K562 (cell line): ENCODE data around the gene PRPF8. TPM values are rescaled to one million over a fixed set of nuclear protein-coding genes. Genes with fewer than 3 reads are reported as not detected.
A peak's percentile ranks its signal among the peaks of the same experiment; 100 is the strongest.

Experiments
- ATAC-seq: fragments of 200-7000 bp; cut with Tn5 transposase; 3 replicates; pipeline ENCODE4 v1.9.1; 2020; ENCODE audit warnings: moderate library complexity
- BruUV-seq: library from RNA; stranded (reverse); fragments of 400-500 nt; replicated peaks from 2 replicates; lab custom pipeline; 2021; lab: Mats Ljungman, UMichigan
- CTCF ChIA-PET: fragments of 300-600 bp; formaldehyde crosslinking; extraction: SDS; loops from one replicate; lab custom pipeline; 2021; ENCODE audit warnings: low intra/inter-chr PET ratio; lab: Yijun Ruan, JAX
- POLR2A ChIA-PET: fragments of 300-600, 350-650 bp; sonication (Branson Sonifier 250); formaldehyde crosslinking; extraction: SDS; loops from one replicate; lab custom pipeline; 2021; ENCODE audit warnings: antibody characterized with exemption, inconsistent platforms; lab: Yijun Ruan, JAX
- DNase-seq, 4 experiments: peaks; one replicate each; pipeline versions ENCODE4 v3.0.0 to v3.0.0-alpha.2; 2011 to 2018; ENCODE audit warnings: low spot score in 3 of 4, mixed read lengths in 3 of 4; ENCODE audit errors: extremely low read depth in 1 of 4
- FAIRE-seq: peaks from 2 replicates; lab custom pipeline; 2011; peaks lifted over from hg19 to GRCh38; lab: Jason Lieb, UNC
- H2AFZ ChIP-seq: 2 replicates; pipeline ENCODE4 v1.6.0; 2011; ENCODE audit warnings: low read depth, low read length, control low read depth, inconsistent platforms
- H3K27ac ChIP-seq: fragments of 200-600 bp; 3 replicates; pipeline ENCODE4 v1.8.0; 2011; ENCODE audit warnings: low read depth, mild to moderate bottlenecking, control low read depth, inconsistent platforms, low read length, moderate library complexity, mixed read lengths; ENCODE audit errors: extremely low read depth
- H3K27me3 ChIP-seq, 2 experiments: fragments of 300-600 bp in 1 of 2; 2 replicates in 1 of 2; 3 replicates in 1 of 2; pipeline versions ENCODE4 v1.6.0 to v1.8.0; 2011; ENCODE audit warnings: inconsistent platforms in 2 of 2, low read length in 2 of 2, mild to moderate bottlenecking in 1 of 2, mixed read lengths in 1 of 2, moderate library complexity in 1 of 2; ENCODE audit not compliant: control insufficient read depth in 2 of 2, insufficient read depth in 2 of 2
- H3K36me3 ChIP-seq: fragments of 300-600 bp; 3 replicates; pipeline ENCODE4 v1.8.0; 2011; ENCODE audit warnings: mild to moderate bottlenecking, low read length, inconsistent platforms; ENCODE audit not compliant: control insufficient read depth, insufficient read depth
- H3K4me1 ChIP-seq, 2 experiments: fragments of 200-600 bp in 1 of 2; replicated peaks in 1 of 2; 2 replicates in 1 of 2; 3 replicates in 1 of 2; pipeline versions ENCODE4 v1.5.1 to v1.8.0; 2011; ENCODE audit warnings: inconsistent platforms in 2 of 2, low read length in 2 of 2, mild to moderate bottlenecking in 1 of 2, mixed read lengths in 1 of 2, moderate library complexity in 1 of 2; ENCODE audit not compliant: control insufficient read depth in 2 of 2, insufficient read depth in 2 of 2
- H3K4me2 ChIP-seq: 2 replicates; pipeline ENCODE4 v1.6.1; 2011; ENCODE audit warnings: low read length, control low read depth, inconsistent platforms, mixed read lengths; ENCODE audit not compliant: insufficient read depth
- H3K4me3 ChIP-seq: fragments of 200-600 bp; sonication (generic), shearing (Covaris generic); 2 replicates; pipeline ENCODE4 v1.5.1; 2016; ENCODE audit warnings: control low read depth, inconsistent platforms
- H3K79me2 ChIP-seq: fragments of 200-600 bp; 3 replicates; pipeline ENCODE4 v1.8.0; 2011; ENCODE audit warnings: low read length, inconsistent platforms; ENCODE audit not compliant: control insufficient read depth, insufficient read depth
- H3K9ac ChIP-seq, 2 experiments: 2 replicates each; pipeline versions ENCODE4 v1.6.0 to v1.6.1; 2011; ENCODE audit warnings: low read depth in 2 of 2, low read length in 2 of 2, control low read depth in 1 of 2, inconsistent platforms in 1 of 2, mild to moderate bottlenecking in 1 of 2, mixed read lengths in 1 of 2; ENCODE audit not compliant: insufficient read depth in 1 of 2
- H3K9me1 ChIP-seq: one replicate; pipeline ENCODE4 v1.6.0; 2011; ENCODE audit warnings: inconsistent platforms, mild to moderate bottlenecking, low read length, moderate library complexity; ENCODE audit not compliant: control insufficient read depth, insufficient read depth
- H3K9me3 ChIP-seq: replicated peaks from 2 replicates; pipeline ENCODE4 v1.5.1; 2011; ENCODE audit warnings: low read depth, low read length, inconsistent platforms; ENCODE audit not compliant: control insufficient read depth, insufficient read depth
- H4K20me1 ChIP-seq: replicated peaks from 2 replicates; pipeline ENCODE4 v1.6.1; 2011; ENCODE audit warnings: low read length, inconsistent platforms, mixed read lengths; ENCODE audit not compliant: control insufficient read depth, insufficient read depth
- FOXA3 ChIP-seq, 2 experiments: fragments of 450-650 bp in 1 of 2; sonication (generic) in 1 of 2; formaldehyde crosslinking; IDR thresholded peaks in 1 of 2; conservative IDR thresholded peaks in 1 of 2; 2 replicates each; pipeline versions ENCODE4 v1.4.0 to v1.8.0; 2020 to 2022; ENCODE audit warnings: mild to moderate bottlenecking in 2 of 2, missing genetic modification reagents in 1 of 2
- ILF3 ChIP-seq: fragments of 450-650 bp; IDR thresholded peaks from 2 replicates; pipeline ENCODE4 v1.6.1; 2018; ENCODE audit warnings: antibody characterized with exemption, mild to moderate bottlenecking, moderate library complexity, borderline replicate concordance
- MEF2D ChIP-seq: conservative IDR thresholded peaks from 2 replicates; pipeline ENCODE4 v1.6.1; 2016; ENCODE audit warnings: low read depth, missing genetic modification characterization, missing compliant biosample characterization
- MYC ChIP-seq, 2 experiments: fragments of 250-450 bp in 1 of 2; sonication (Bioruptor Pico) in 1 of 2; IDR thresholded peaks; 2 replicates each; pipeline versions ENCODE4 v1.5.1 to v1.6.1; 2012 to 2021; ENCODE audit warnings: low read depth in 2 of 2, borderline replicate concordance in 1 of 2, improper control_type of control experiment in 1 of 2, low read length in 1 of 2, mild to moderate bottlenecking in 1 of 2, moderate library complexity in 1 of 2
- NEUROD1 ChIP-seq: fragments of 150-350 bp; IDR thresholded peaks from 2 replicates; pipeline ENCODE4 v1.6.1; 2014; ENCODE audit warnings: borderline replicate concordance, low read length, low read depth; ENCODE audit not compliant: partially characterized antibody
- NR2C2 ChIP-seq, 2 experiments: fragments of 200-800 bp in 1 of 2; sonication (Bioruptor generic) in 1 of 2; sonication (generic) in 1 of 2; formaldehyde crosslinking in 1 of 2; IDR thresholded peaks; 2 replicates each; pipeline versions ENCODE4 v1.6.1 to v1.8.0; 2016 to 2022; ENCODE audit warnings: mild to moderate bottlenecking in 1 of 2, missing compliant biosample characterization in 1 of 2, missing genetic modification characterization in 1 of 2, missing genetic modification reagents in 1 of 2
- RBFOX2 ChIP-seq: fragments of 200-400 bp; formaldehyde crosslinking; IDR thresholded peaks from 2 replicates; pipeline ENCODE4 v1.6.1; 2017; ENCODE audit warnings: low read depth, mild to moderate bottlenecking, low read length, moderate library complexity
- SP1 ChIP-seq: sonication (generic); formaldehyde crosslinking; IDR thresholded peaks from 2 replicates; pipeline ENCODE4 v1.8.1; 2022; ENCODE audit warnings: mild to moderate bottlenecking, missing genetic modification reagents
- TCF7 ChIP-seq: sonication (generic); IDR thresholded peaks from 2 replicates; pipeline ENCODE4 v1.6.1; 2016; ENCODE audit warnings: antibody characterized with exemption, borderline replicate concordance
- TEAD4 ChIP-seq, 2 experiments: sonication (generic) in 1 of 2; formaldehyde crosslinking in 1 of 2; IDR thresholded peaks; 2 replicates each; pipeline versions ENCODE4 v1.6.1 to v1.8.0; 2012 to 2022; ENCODE audit warnings: borderline replicate concordance in 1 of 2, inconsistent platforms in 1 of 2, low read length in 1 of 2, mild to moderate bottlenecking in 1 of 2, missing genetic modification reagents in 1 of 2
- TOE1 ChIP-seq, 2 experiments: fragments of 450-650 bp in 1 of 2; sonication (generic) in 1 of 2; formaldehyde crosslinking in 1 of 2; IDR thresholded peaks; 2 replicates each; pipeline versions ENCODE4 v1.7.1 to v1.8.0; 2016 to 2022; ENCODE audit warnings: borderline replicate concordance in 2 of 2, mild to moderate bottlenecking in 2 of 2, antibody characterized with exemption in 1 of 2, inconsistent platforms in 1 of 2, low read depth in 1 of 2, missing genetic modification reagents in 1 of 2, moderate library complexity in 1 of 2
- YY1 ChIP-seq, 3 experiments: IDR thresholded peaks; 2 replicates each; pipeline ENCODE4 v1.6.1; 2011; ENCODE audit warnings: low read length in 2 of 3, mild to moderate bottlenecking in 2 of 3, moderate library complexity in 2 of 3, borderline replicate concordance in 1 of 3, control low read depth in 1 of 3, low read depth in 1 of 3; ENCODE audit not compliant: insufficient read depth in 3 of 3, insufficient replicate concordance in 2 of 3, control insufficient read depth in 1 of 3, insufficient read length in 1 of 3; ENCODE audit errors: extremely low read depth in 1 of 3
- WGBS: fragments of 100-300 bp; shearing (Covaris generic); methylation state at CpG from one replicate; pipeline ENCODE4 v1.1.6; 2016; ENCODE audit warnings: low coverage, mixed read lengths; ENCODE audit not compliant: insufficient coverage; ENCODE audit errors: missing lambda C conversion rate; 5-methylcytosine and 5-hydroxymethylcytosine counted together
- in situ Hi-C: fragments of 300-500 bp; cut with MboI; formaldehyde crosslinking; loops from 4 replicates; pipeline ENCODE4 v1.15.0; 2018; ENCODE audit warnings: inconsistent platforms, mixed read lengths
- intact Hi-C: fragments of 100-400 bp; cut with micrococcal nuclease; formaldehyde crosslinking; loops from 2 replicates; pipeline ENCODE4 v1.14.2; 2022
- polyA plus RNA-seq, 8 experiments: library from polyadenylated mRNA; depleted of rRNA in 4 of 8; stranded (reverse) in 5 of 8; unstranded in 3 of 8; fragments of >200 nt; fragmentation: Nextera tagmentation in 2 of 8; fragmentation: Illumina TruSeq in 1 of 8; extraction: Ambion mirVana in 2 of 8; extraction: Trizol in 1 of 8; gene quantifications; 2 replicates each; pipeline versions ENCODE4 v1.2.1 to v1.2.3, GENCODE V29; 2011 to 2014; ENCODE audit warnings: inconsistent platforms in 1 of 8, missing spikeins in 1 of 8
- total RNA-seq, 7 experiments: library from RNA; depleted of rRNA in 6 of 7; stranded (reverse); fragments of >200 nt in 6 of 7; fragmentation: Illumina TruSeq in 2 of 7; extraction: Trizol in 2 of 7; gene quantifications; 2 replicates each; pipeline versions ENCODE4 v1.2.1 to v1.2.3, GENCODE V29; 2011 to 2021; ENCODE audit warnings: low replicate concordance in 1 of 7
- TF ChIP-seq, protein P1 (sequence below), 2 experiments: fragments of 150-350 bp in 1 of 2; IDR thresholded peaks; 2 replicates each; pipeline ENCODE4 v1.6.1; 2012 to 2016; ENCODE audit warnings: low read depth in 2 of 2, low read length in 2 of 2, mild to moderate bottlenecking in 1 of 2, moderate library complexity in 1 of 2

PRPF8 gene
- total and polyA plus RNA-seq, 9 of the 15 experiments (the other 6 are each of a cell fraction or from before 2014, with no cell fraction given) = 64.3 to 294 (median 85.9) TPM

DNA sequence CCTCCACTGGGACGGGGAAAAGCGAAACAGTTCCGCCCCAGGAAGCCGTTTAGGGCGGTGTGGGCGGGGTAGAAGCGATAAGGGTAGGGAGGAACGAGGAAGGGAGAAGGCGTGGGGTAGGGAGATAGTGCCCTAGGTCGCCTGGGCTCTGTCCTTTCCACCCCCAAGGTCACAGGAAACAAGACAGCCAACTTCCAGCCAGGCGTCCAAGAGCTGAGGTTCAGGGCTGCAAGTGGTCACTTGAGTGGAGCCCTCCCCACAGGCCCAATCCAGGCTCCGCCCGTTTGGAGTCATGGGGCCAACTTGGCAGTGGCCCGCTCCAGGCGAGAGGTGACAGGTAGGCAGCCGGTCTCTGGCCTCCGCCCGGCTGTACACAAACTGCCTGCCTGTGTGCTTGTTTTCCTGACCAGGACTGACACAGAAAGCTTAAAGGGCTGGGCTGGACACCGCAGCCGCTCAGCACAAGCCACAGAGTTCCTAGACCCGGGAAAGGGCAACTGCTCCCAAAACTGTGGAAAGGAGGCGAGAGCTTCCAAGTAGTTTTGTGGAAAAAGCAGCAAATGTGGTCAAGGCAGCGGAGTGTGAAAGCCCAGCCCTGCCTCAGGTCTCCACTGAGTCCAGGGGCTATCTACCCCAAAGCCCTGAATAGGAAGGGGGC lies 34.7 kb downstream of the PRPF8 start, which contains the start of gene RILP:
RILP (minus strand) TSS at position 23 of the 658 bp plus-strand sequence. CDS start 62 bp downstream, outside the sequence.
- no peaks in the 10 kb centered on the region for H3K9me1 ChIP-seq
- peak; percentile 77 to 96 (median 84) for DNase-seq
- no peaks in the 10 kb centered on the region for H3K27me3 ChIP-seq
- in situ Hi-C loops = no loop called here
- 2% methylated on average over 13 of the region's 23 CpGs for whole genome bisulfite sequencing
- peak within 1 kb of the TSS; percentile 70 for H3K4me3 ChIP-seq
- H2AFZ ChIP-seq = peak within 1 kb of the TSS; percentile 74; the same call in 1 of the 2 replicates
- peaks cover 21 to 54% of the 10 kb centered on the region in 2 experiments for H3K4me1 ChIP-seq
- intact Hi-C loops = loop anchor here (2.0 kb wide), 1 partner anchor 67 kb away; no protein-coding TSS in a partner anchor
- peaks cover 69% of the 10 kb centered on the region for H3K36me3 ChIP-seq
- H3K4me2 ChIP-seq = peak within 1 kb of the TSS; percentile 84
- peak within 1 kb of the TSS; percentile 94 to 97 for H3K9ac ChIP-seq
- peaks cover 12% of the 10 kb centered on the region; the same call in 2 of the 3 replicates for H3K79me2 ChIP-seq
- peak within 1 kb of the TSS; percentile 99 for H3K27ac ChIP-seq
- 0 out of 2 replicates have a peak, but pooled peaks cover 2% of the 10 kb centered on the region for H4K20me1 ChIP-seq
- BruUV-seq = no TSS peak
- ChIA-PET CTCF (no interaction called here), POLR2A (interaction anchor here (0.5 to 3.5 kb wide), 16 partner anchors 8 to 227 kb away, joined by 3 to 20 read pairs (median 3); no protein-coding TSS in a partner anchor)
- peak; percentile 83 for ATAC-seq
- H3K9me3 ChIP-seq = no peaks in the 10 kb centered on the region
- peak; percentile 99 for FAIRE-seq
- TF ChIP-seq TEAD4 (IDR thresholded peaks at IDR 0.05; ENCODE audit: low read length) (peak; percentile 71), TEAD4 (CRISPR knock-in tag; IDR thresholded peaks at IDR 0.05; ENCODE audit: borderline replicate concordance) (no peak), RBFOX2 (peak; percentile 63), TOE1 (IDR thresholded peaks at IDR 0.05; ENCODE audit: borderline replicate concordance) (0 out of 2 replicates have a peak, but pooled peaks have one; percentile 44), TOE1 (CRISPR knock-in tag; IDR thresholded peaks at IDR 0.05; ENCODE audit: borderline replicate concordance, low read depth) (no peak), FOXA3 (CRISPR knock-in tag; conservative IDR thresholded peaks at IDR 0.05 in 1 of 2, IDR thresholded peaks at IDR 0.05 in 1 of 2) (peak in 1 of 2 experiments; percentile 36; a peak in 1 of 4 replicates), NR2C2 (CRISPR knock-in tag; IDR thresholded peaks at IDR 0.05) (0 out of 2 replicates have a peak, but pooled peaks have one; percentile 22), NR2C2 (tag; IDR thresholded peaks at IDR 0.05) (peak; percentile 79), MYC (IDR thresholded peaks at IDR 0.05; ENCODE audit: low read depth, low read length) (peak; percentile 41; the same call in 1 of the 2 replicates), MYC (CRISPR knock-in tag; IDR thresholded peaks at IDR 0.05; ENCODE audit: borderline replicate concordance, low read depth) (no peak), NEUROD1 (peak; percentile 64), SP1 (CRISPR knock-in tag) (peak; percentile 75), MEF2D (tag) (peak; percentile 30; the same call in 1 of the 2 replicates), ILF3 (no peak), TCF7 (no peak), YY1 (IDR thresholded peaks at IDR 0.05; ENCODE audit: borderline replicate concordance in 1 of 3, control insufficient read depth in 1 of 3, extremely low read depth in 1 of 3, insufficient read depth in 3 of 3, insufficient read length in 1 of 3, insufficient replicate concordance in 2 of 3, low read depth in 1 of 3, low read length in 2 of 3) (peak in 1 of 3 experiments; percentile 18)
- TF ChIP-seq, protein P1, sequence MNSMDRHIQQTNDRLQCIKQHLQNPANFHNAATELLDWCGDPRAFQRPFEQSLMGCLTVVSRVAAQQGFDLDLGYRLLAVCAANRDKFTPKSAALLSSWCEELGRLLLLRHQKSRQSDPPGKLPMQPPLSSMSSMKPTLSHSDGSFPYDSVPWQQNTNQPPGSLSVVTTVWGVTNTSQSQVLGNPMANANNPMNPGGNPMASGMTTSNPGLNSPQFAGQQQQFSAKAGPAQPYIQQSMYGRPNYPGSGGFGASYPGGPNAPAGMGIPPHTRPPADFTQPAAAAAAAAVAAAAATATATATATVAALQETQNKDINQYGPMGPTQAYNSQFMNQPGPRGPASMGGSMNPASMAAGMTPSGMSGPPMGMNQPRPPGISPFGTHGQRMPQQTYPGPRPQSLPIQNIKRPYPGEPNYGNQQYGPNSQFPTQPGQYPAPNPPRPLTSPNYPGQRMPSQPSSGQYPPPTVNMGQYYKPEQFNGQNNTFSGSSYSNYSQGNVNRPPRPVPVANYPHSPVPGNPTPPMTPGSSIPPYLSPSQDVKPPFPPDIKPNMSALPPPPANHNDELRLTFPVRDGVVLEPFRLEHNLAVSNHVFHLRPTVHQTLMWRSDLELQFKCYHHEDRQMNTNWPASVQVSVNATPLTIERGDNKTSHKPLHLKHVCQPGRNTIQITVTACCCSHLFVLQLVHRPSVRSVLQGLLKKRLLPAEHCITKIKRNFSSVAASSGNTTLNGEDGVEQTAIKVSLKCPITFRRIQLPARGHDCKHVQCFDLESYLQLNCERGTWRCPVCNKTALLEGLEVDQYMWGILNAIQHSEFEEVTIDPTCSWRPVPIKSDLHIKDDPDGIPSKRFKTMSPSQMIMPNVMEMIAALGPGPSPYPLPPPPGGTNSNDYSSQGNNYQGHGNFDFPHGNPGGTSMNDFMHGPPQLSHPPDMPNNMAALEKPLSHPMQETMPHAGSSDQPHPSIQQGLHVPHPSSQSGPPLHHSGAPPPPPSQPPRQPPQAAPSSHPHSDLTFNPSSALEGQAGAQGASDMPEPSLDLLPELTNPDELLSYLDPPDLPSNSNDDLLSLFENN (IDR thresholded peaks at IDR 0.05; ENCODE audit: low read depth in 2 of 2, low read length in 2 of 2) = peak in 1 of 2 experiments; percentile 68; a peak in 2 of 4 replicates
